ENCODE results near the gene RTL9. TPM values are rescaled to one million over a fixed set of nuclear protein-coding genes. Genes with fewer than 3 reads are reported as not detected.

Gene RTL9
- total RNA-seq, result under 0.01 TPM in 2 replicates

GRCh38 chrX:110358548-110358947 is at the start of gene RTL9:
RTL9 (plus strand) TSS chrX:110358848; CDS start chrX:110450618, 91,770 bp downstream.
- no peak within 1 kb of the TSS for H3K4me3 ChIP-seq (ENCODE audit: low read depth, low read length)
- TF ChIP-seq, protein P1, sequence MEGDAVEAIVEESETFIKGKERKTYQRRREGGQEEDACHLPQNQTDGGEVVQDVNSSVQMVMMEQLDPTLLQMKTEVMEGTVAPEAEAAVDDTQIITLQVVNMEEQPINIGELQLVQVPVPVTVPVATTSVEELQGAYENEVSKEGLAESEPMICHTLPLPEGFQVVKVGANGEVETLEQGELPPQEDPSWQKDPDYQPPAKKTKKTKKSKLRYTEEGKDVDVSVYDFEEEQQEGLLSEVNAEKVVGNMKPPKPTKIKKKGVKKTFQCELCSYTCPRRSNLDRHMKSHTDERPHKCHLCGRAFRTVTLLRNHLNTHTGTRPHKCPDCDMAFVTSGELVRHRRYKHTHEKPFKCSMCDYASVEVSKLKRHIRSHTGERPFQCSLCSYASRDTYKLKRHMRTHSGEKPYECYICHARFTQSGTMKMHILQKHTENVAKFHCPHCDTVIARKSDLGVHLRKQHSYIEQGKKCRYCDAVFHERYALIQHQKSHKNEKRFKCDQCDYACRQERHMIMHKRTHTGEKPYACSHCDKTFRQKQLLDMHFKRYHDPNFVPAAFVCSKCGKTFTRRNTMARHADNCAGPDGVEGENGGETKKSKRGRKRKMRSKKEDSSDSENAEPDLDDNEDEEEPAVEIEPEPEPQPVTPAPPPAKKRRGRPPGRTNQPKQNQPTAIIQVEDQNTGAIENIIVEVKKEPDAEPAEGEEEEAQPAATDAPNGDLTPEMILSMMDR (IDR thresholded peaks at IDR 0.05; ENCODE audit: insufficient read depth, low read depth, low read length), result no peak
- DNase-seq (ENCODE audit: low read depth), result no peak

DNA sequence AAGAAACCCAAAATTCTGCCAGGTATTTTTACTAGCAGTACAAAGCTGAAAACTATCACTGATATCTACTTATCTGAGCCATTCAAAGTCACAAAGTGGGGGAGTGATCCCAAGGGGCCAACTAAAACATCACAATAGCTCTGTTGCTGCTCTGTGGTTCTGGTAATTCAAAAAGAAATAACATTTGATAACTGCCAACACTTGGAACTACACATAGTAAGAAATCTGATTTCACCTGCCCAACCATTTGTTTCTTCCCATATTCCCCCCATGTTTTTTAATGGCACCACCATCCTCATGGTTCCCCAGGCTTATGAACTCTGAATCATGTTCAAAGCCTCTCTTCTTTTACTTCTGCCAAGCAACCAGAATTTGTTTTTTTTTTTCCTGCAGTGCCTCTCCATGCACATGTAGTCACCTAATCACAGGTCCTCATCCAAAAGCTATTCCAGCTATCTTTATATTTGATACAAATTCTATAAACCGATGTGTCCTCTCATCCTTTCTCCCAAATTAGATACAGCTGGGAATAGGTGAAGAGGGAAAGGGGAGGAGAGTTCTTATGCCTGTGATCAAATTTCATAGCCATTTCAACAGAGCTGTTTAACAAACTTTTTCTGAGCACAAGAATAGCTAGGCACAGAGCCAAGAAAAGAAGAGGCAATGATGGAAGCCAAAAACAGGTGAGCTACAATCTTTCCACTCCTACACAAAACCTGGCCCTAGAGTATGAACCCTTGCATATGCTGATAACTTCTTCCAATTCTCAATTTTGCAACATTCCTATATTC is 48.5 kb upstream of the RTL9 start:
- DNase-seq (ENCODE audit: low read depth), result no peak
- H3K4me3 ChIP-seq (ENCODE audit: low read depth, low read length), result no peak overlapping the region
- TF ChIP-seq, protein P1 (IDR thresholded peaks at IDR 0.05; ENCODE audit: insufficient read depth, low read depth, low read length), result no peak

GRCh38 chrX:110310896-110311295 is 47.8 kb upstream of the RTL9 start:
- TF ChIP-seq, protein P1 (IDR thresholded peaks at IDR 0.05; ENCODE audit: insufficient read depth, low read depth, low read length), result no peak
- peak; percentile 53 for DNase-seq (ENCODE audit: low read depth)
- H3K4me3 ChIP-seq (ENCODE audit: low read depth, low read length), result no peak overlapping the region

- DNase-seq (ENCODE audit: low read depth), result no peak
Measured at GRCh38 chrX:110311437-110312230, 47.0 kb upstream of the RTL9 start.

GRCh38 chrX:110315551-110315950 is 43.1 kb upstream of the RTL9 start:
- TF ChIP-seq, protein P1 (IDR thresholded peaks at IDR 0.05; ENCODE audit: insufficient read depth, low read depth, low read length), result no peak
- peak overlapping the region; percentile 83 for H3K4me3 ChIP-seq (ENCODE audit: low read depth, low read length)

More at GRCh38 chrX:110311437-110312230, 47.0 kb upstream of the RTL9 start:
- TF ChIP-seq, protein P1 (IDR thresholded peaks at IDR 0.05; ENCODE audit: insufficient read depth, low read depth, low read length), result no peak
- no peak overlapping the region for H3K4me3 ChIP-seq (ENCODE audit: low read depth, low read length)

DNA sequence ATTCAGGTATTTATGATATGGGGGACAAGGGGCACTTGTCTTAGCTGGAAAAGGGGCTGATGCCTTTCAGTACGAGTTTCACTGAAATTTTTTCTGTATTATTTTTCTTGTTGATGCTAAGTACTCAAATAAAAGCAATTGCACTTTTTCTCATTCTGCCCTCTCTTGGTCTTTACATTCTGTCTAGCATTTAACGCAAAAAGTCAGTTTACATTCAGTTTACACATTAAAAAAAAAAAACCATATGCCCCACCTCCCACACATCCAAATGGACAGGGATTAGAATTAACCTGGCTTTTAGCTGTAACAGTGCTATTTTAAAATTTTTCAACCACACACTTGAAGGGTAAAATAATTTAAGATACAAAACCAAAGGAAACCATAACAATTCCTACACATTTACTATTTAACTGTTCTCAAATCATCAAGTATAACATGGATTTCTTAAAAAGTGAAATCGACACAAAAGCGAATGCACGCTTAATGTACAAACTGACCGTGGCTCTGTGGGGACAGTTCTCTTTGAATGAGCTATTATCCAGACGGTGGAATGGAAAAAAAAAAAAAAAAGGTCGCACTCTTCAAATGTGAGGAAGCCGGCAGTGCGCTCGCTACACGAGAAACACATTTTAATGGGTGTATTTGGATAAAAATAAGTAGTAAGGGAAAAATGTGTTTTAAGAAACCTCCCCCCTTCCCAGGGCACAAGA is 42.1 kb upstream of the RTL9 start:
- TF ChIP-seq, protein P1 (IDR thresholded peaks at IDR 0.05; ENCODE audit: insufficient read depth, low read depth, low read length), result no peak
- H3K4me3 ChIP-seq (ENCODE audit: low read depth, low read length), result peak overlapping the region; percentile 83
- DNase-seq (ENCODE audit: low read depth), result no peak

More at GRCh38 chrX:110315551-110315950, 43.1 kb upstream of the RTL9 start:
- peak; percentile 40 for DNase-seq (ENCODE audit: low read depth)
